LNCaP clone FGC (cell line): ENCODE data around the gene RGS16.
A peak's percentile ranks its signal among the peaks of the same experiment; 100 is the strongest.

Experiments
- DNase-seq: peaks from one replicate; pipeline ENCODE4 v3.0.0-alpha.2; 2011; ENCODE audit warnings: low read depth
- H3K4me3 ChIP-seq: 2 replicates; pipeline ENCODE4 v1.5.1; 2011; ENCODE audit warnings: mild to moderate bottlenecking, low read depth, low read length, control low read depth
- TF ChIP-seq, protein P1 (sequence below): IDR thresholded peaks from 2 replicates; pipeline ENCODE4 v1.5.1; 2012; ENCODE audit warnings: mild to moderate bottlenecking; ENCODE audit not compliant: control insufficient read depth, insufficient read depth; ENCODE audit errors: extremely low read depth

RGS16 gene

DNA sequence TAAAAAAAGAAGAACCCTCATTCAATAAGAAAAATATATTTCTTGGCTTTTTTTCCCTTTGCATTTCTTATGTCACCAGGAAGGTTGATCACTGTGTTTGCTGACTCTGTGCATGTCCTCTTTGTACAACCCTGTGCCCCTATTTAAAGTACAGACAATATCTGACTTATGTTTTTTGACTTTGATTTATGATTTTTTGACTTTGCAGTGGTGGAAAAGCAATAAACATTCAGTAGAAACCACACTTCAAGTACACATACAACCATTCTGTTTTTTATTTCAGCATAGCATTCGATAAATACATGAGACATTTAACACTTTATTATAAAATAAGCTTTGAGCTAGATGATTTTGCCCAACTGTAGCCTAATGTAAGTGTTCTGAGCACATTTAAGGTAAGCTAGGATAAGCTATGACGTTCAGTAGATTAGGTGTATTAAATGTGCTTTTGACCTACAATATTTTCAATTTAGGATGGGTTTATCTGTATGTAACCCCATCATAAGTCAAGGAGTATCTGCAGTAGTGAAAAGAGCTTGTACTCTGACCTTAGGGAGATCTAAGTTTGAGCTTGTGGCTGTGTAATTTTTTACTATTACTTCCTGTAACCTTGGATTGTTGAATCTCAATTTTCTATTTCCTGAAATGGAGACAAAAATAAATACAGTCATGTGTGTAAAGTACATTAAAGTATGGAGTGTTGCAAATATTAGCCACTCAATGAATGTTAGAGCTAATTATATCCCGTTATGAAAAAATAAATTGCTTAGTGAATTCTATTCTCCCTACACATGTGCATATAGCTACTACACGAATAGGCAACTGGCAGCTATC is 16.3 kb downstream of the RGS16 start:
- H3K4me3 ChIP-seq, result peak overlapping the region; percentile 62
- TF ChIP-seq, protein P1, sequence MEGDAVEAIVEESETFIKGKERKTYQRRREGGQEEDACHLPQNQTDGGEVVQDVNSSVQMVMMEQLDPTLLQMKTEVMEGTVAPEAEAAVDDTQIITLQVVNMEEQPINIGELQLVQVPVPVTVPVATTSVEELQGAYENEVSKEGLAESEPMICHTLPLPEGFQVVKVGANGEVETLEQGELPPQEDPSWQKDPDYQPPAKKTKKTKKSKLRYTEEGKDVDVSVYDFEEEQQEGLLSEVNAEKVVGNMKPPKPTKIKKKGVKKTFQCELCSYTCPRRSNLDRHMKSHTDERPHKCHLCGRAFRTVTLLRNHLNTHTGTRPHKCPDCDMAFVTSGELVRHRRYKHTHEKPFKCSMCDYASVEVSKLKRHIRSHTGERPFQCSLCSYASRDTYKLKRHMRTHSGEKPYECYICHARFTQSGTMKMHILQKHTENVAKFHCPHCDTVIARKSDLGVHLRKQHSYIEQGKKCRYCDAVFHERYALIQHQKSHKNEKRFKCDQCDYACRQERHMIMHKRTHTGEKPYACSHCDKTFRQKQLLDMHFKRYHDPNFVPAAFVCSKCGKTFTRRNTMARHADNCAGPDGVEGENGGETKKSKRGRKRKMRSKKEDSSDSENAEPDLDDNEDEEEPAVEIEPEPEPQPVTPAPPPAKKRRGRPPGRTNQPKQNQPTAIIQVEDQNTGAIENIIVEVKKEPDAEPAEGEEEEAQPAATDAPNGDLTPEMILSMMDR, result no peak
- no peak for DNase-seq

GRCh38 chr1:182587093-182587492 is 17.1 kb downstream of the RGS16 start:
- H3K4me3 ChIP-seq, result no peak overlapping the region
- no peak for DNase-seq
- TF ChIP-seq, protein P1, result no peak

DNA sequence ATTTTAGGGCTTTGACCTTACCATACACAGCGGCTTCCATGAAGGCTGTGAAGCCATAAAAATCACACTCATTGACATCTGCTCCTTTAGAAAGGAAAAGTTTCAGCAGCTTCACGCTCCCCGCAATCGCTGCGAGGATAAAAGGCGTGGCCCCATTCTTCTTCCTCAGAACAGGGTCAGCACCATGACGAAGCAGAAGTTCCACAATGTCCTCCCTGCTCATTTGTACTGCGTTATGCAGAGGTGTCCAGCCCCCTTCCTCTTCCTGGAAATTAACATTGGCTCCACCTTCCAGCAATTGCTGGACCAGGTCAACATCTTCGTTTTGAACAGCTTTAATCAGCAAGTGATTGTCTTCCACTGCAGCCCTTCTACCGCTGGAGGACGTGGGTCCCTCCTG is 17.8 kb downstream of the RGS16 start:
- DNase-seq, result no peak
- H3K4me3 ChIP-seq, result no peak overlapping the region
- TF ChIP-seq, protein P1, result no peak

DNA sequence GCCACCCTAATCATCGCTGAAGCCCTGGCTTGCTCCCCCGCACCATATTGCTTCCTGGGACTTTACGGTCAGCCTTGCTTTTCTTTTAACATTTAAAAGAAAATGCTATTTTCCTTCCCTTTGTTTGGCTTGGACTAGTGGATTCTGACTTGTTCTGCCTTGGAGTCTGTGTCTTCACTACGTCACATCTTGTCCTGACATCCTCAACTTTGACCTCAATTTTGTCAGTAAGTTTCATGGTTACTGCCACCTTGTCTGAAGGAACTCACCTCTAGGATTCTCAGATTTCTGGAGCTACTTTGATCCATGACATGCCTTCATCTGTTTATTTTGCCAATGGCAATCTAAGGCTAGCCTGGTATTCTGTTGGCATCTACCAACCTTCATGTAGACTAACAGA is 19.4 kb downstream of the RGS16 start:
- no peak for DNase-seq
- H3K4me3 ChIP-seq, result no peak overlapping the region
- TF ChIP-seq, protein P1, result no peak

DNA sequence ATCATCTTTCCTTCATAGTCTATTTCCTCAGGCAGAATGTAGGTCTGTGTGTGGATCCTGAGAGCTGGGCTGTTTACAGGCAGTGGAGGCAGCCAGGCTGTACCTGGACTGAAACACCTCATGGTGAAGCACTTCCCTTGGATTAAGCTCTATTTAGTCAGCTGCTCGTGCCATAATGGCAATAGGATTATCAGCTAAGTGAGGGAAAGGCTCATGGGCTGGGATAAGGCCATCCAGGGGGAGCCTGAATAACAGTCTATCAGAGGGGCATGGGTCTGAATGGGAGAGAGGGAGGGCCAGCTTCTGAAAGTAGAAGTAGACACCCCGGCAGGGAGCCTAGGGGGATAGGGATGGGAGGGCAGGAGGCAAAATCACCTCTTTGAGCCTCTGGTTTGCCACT is 23.5 kb downstream of the RGS16 start:
- DNase-seq, result no peak
- TF ChIP-seq, protein P1, result no peak
- H3K4me3 ChIP-seq, result no peak overlapping the region

DNA sequence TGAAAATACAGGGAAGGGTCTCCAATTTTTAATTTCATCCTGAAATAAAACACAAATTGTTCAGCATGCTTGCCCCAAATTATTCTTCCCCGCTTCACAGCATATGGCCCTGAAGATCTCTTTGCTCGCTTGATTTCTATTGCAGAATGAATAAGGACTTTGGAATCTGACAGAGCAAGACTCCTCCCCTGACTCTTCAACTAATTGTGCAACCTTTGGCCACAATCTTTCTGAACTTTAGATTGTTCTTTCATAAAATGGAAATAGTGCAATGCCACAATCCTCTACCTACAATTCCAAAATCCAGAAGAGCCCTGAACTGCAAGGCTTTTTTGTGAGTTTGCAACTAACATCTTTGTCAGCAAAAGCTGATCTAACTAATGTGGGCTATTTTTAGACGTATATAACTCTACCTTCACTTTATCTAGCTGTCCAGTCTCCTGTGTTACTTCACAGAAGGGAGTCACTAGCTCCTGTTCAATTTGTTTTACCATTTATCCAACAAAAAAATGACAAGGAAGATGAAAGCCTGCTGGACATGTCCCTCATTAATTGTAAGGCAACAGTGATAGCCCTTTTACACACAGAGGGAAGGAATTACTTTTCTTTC is 28.5 kb downstream of the RGS16 start:
- H3K4me3 ChIP-seq, result no peak overlapping the region
- TF ChIP-seq, protein P1, result no peak
- no peak for DNase-seq

GRCh38 chr1:182574156-182574555 is 30.0 kb downstream of the RGS16 start:
- TF ChIP-seq, protein P1, result no peak
- DNase-seq, result no peak
- H3K4me3 ChIP-seq, result no peak overlapping the region
